RKO (cell line): ENCODE results near the gene AKT1.
A peak's percentile ranks its signal among the peaks of the same experiment; 100 is the strongest.
"Not testable (repeated sequence)": the region's sequence is repeated elsewhere in the genome, so short reads cannot be mapped to it uniquely, and the experiment has no call there.

Source experiments
- DNase-seq: peaks from one replicate; pipeline ENCODE4 v3.0.0-alpha.2; 2016; ENCODE audit warnings: low spot score

Gene AKT1

GRCh38 chr14:104818714-104819161 is 23.2 kb upstream of the AKT1 start:
- no peak for DNase-seq

- DNase-seq = no peak
Measured at GRCh38 chr14:104817930-104818713, 22.6 kb upstream of the AKT1 start.

DNA sequence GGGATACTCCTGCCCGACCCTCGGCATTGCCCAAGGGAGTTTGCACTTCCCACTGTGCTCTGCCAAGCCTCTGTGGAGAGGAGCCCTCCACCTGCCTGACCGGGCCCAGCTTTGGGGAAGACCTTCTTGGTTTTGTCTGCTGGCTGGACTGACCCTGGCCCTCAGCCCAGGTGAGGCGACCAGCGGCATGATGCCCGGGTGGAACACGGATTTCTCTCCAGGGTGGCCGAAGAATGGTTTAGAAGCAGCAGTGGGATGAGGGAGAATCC is 21.0 kb upstream of the AKT1 start:
- no peak for DNase-seq

GRCh38 chr14:104814701-104815100 is 19.2 kb upstream of the AKT1 start:
- DNase-seq = not testable (repeated sequence)

- no peak for DNase-seq
Measured at GRCh38 chr14:104813286-104813685, 17.7 kb upstream of the AKT1 start.

GRCh38 chr14:104810316-104810715 is 14.8 kb upstream of the AKT1 start:
- no peak for DNase-seq

DNA sequence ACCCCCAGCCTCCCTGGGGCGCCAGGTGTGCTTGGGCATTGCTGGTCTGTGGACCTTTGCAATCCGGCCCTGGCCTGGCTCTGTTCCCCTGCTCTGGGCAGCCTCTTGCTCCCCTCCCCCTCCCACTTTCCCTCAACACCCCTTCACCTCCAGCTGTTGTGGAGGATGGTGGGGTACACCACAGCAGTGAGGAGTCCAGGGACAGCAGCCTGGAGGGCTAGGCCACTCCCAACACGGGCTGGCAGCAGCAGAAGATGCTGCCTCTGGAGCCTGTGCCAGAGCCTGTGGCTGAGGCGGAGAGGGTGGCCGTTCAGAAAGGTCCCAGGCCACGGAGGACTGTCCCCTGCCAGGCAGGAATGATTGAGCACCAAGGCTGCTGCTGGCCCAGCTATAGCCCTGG is 12.9 kb upstream of the AKT1 start:
- no peak for DNase-seq

GRCh38 chr14:104806625-104807465 is 11.3 kb upstream of the AKT1 start:
- DNase-seq = no peak

GRCh38 chr14:104805941-104806624 is 10.5 kb upstream of the AKT1 start:
- DNase-seq = no peak

DNA sequence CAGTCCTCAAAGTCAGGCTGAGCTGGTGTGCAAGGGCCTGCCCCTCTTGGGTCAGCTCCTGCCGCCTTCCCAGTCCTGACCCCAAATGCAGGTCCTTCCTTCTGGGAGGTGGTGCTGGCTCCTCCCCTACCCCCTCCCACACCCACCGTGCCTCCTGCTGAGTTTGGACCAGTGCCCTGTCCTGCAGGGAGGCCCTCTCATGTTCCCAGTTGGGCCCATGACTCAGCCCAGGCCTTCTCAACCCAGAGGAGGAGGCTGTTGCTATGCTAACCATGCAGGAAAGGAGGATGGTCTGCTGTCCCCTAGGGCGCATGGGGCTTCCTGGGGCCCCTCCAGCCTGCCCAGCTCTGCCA is 9.8 kb upstream of the AKT1 start:
- peak; percentile 49 for DNase-seq

DNA sequence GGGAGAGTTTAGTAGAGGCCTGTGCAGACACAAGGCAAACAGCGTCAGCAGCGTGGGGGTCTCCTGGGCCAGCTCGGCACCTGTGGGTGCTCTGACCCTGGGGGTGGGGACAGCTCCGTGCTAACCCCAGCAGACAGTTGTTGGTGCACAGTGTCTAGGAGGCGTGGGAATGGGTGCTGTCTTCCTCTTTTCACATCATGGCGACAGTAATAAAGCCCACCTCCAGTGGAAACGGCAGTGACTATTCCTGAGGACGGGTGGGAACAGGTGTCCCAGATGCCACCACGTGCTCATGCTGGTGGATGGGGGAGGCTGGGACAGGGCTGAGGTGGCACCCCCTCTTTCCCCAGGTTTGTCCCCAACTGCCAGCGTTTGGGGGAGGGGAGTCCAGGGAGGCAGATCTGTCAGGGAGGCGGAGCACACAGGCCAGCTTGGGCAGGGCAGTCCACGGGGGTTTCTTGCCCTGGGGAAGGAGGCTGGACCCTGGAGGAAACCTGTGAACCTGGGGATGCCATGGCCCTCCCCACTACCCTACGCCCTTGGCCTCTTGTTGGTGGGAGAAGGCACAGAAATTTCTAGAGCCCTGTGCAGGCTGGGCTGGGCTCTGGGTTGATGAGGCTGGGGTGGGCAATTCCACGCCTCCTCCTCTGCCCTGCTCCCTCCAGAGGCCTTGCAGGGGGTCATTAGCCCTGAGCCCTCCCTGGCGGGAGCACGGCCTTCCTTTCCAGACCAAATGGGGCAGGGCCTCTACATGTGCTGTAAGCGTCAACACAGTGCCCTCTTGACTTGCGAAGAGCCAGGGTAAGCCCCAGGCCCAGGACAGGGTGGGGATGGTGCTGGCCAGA is 9.2 kb upstream of the AKT1 start:
- no peak for DNase-seq

DNA sequence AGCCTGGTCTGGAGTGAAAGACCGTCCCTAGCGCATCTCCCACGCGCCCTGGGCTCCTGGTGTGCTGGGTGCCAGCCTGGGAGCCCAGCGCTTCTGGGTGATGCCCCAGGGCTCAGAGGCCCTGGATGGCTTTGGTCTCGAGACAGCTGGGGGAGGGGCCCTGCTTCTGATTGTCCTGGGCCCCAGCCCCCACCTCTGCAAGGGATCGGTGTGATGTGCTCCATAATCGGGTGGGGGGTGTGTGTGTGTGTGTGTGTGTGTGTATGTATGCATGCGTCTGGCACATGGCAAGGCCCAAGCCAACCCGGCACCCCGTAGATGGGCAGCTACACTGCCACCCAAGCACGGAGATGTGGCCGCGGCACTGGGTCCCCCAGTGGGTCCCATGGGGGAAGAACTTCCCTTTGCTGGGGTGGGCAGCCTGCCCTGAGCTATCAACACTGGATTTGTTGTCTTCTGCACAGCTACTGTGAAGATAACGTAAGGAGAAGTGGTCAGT is 8.4 kb upstream of the AKT1 start:
- DNase-seq = no peak

GRCh38 chr14:104803280-104803911 is 7.8 kb upstream of the AKT1 start:
- no peak for DNase-seq

DNA sequence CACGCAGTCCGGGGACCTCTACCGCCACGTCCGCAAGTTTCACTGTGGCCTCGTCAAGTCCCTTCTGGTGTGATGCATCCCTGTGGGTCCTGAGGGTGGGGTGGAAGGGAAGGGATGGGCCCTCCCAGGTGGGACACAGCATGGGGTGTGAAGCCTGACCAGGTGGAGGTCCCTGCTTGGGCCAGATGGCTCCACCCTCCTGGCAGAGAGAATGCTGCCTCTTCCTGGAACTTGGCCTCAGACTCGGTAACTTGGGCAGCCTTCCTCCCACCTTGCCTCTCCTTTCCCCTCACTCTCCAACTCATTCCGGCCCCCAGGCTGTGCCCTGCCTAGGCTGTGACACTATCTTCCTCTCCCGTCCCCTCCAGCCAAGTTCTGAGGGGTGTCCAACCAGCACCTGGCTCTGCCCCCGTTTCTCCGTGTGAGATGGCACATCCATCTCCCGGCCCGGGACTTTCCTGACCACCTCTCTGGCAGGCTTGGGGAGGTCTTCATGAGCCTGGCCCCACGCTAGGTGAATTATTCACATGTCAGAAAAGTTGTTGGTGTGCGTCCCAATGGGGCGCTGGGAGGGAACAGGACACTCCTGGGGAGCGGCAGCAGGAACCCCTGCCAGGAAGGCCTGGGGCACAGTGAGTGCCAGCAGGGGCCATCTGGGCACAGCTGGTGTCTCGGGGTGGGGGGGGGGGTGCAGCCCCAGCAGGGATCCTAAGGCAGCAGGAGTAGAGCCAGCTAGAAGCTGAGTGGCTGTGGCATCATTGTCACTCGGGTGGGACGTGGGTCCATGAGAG is 7.0 kb upstream of the AKT1 start:
- DNase-seq = no peak

DNA sequence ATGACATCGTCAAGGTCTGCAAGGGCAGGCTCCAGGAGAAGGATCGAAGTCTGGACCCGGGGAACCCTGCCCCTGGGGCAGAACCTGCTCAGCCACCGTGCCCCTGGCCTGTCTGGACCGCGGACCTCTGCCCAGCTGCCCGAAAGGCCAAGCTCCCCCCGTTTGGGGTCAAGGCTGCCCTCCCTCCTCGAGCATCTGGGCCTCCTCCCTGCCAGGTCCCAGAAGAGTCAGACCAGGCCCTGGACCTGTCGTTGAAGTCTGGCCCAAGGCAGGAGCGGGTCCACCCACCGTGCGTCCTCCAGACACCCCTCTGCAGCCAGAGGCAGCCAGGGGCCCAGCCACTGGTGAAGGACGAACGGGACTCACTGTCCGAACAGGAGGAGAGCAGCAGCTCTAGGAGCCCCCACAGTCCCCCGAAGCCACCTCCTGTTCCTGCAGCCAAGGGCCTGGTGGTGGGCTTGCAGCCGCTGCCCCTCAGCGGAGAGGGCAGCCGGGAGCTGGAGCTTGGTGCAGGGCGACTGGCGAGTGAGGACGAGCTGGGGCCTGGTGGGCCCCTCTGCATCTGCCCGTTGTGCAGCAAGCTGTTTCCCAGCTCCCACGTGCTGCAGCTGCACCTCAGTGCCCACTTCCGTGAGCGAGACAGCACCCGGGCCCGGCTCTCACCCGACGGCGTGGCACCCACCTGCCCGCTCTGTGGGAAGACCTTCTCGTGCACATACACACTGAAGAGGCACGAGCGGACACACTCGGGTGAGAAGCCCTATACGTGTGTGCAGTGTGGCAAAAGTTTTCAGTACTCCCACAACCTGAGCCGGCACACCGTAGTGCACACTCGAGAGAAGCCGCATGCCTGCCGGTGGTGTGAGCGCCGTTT is 6.2 kb upstream of the AKT1 start:
- DNase-seq = no peak

- DNase-seq = peak; percentile 49
Measured at GRCh38 chr14:104800771-104801519, 5.4 kb upstream of the AKT1 start, which contains the start of gene ZBTB42. Gene ZBTB42 (plus strand): TSS chr14:104801101. CDS start chr14:104801198, 97 bp downstream.

GRCh38 chr14:104800015-104800770 is 4.6 kb upstream of the AKT1 start:
- peak; percentile 63 for DNase-seq
